Activated effector memory CD4-positive, alpha-beta T cell treated with anti-CD3 and anti-CD28 coated beads, Interleukin-2, amount 50 U/mL, for 16 hours (primary cell): ENCODE results near the gene ARHGEF19.
"Not testable (repeated sequence)": the region's sequence is repeated elsewhere in the genome, so short reads cannot be mapped to it uniquely, and the experiment has no call there.

Experiments
- DNase-seq: peaks from one replicate; pipeline ENCODE4 v3.0.0-alpha.2; 2020

Gene ARHGEF19

DNA sequence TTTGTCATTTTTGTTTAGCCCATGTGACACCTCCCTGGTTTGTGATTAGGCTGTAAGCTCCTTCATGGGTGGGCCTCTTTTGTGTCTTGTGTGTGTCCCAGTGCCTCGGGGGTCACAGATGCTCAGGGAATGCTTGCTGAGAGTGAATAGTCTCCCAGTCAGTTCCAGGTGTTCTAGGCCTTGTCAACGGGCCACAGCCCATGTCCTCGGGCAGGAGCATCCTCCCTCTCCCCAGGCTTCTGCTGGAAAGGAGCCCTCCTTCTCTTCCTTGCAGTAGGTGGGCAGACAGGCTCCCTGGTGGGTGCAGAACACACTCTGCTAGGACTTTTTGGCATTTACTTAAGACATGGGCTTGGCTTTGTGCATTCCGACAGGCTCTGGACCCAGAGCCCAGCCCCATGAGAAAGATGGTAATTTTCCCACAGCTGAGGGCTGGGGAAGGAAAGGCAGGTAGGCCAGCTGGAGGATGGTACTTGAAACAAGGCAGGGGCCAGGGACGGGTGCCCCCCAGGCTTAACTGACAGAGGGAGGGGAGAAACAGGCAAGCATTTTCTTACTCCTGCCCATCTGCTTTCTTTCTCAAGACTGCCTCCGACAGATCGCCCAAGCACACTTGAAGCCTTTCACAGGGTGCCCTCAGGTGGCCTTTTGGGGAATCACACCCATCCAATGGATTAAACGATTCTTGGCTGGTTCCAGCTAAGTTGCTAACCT, 31.6 kb upstream of the ARHGEF19 start:
- DNase-seq = peak; percentile 90

DNA sequence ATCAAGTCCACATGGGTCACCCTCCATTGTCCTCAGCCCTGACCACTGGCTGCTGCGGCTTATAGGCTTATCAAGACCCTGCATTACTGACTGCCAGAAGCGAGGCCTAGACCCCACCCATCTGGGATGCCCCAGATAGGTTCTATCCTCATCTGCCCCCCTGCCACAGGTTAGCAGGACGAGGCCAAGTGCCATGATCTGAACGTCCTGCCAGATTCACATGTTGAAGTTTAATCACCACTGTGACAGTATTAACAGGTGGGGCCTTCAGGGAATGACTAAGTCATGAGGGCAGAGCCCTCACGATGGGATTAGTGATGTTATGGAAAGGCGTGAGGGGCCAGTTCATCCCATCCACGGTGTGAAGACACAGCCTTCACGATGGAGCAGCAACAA, 30.8 kb upstream of the ARHGEF19 start:
- DNase-seq = no peak

DNA sequence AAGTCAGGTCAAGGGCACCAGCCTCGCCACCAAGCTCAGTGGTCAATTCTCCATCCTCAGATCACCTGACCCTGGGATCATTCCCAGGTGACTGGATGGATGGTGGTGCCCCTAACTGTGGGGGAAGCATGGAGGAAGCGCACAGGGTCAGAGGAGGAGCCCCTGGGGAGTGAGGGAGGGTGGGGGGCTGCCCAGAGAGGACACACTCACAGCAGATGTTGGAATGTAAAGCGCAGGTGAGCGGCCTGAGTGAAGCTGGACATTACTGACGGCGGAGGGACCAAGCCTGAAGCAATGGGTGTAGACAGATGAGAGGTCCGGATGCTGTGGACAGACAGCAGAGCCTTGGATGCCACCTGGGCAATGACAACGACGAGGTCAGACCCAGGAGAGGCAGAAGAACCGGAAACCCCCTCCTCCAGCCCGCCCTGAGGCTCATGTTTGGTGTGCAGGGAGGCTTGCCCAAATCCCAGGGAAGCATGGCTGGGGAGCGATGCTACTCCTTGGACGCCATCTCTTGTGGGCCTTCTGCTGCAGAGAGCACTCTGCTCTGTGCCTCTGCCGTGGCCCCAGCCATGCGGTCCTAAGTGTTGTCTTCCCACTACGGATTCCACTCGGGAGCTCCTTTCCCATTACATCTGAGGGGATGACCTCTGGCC, 30.2 kb upstream of the ARHGEF19 start:
- peak; percentile 56 for DNase-seq

DNA sequence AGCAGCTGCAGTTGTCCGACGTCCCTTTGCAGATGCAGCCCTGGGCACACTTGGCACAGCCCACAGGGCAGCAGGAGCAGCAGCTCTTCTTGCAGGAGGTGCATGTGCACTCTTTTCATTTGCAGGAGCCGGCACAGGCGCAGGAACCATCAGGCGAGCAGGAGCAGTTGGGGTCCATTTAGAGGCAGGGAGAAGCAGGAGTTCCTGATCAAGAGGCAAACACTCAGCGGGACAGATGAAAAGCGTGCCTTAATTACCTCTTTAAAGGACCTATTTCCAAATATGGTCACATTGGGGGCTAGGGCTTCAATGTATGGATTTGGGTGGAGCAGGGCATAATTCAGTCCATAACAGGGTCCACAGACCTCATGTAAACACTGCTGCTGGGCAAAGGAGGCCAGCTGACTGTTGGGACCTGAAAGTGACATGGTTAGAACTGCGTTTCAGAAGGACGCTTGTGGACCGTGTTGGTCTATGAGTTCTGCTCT, 28.8 kb upstream of the ARHGEF19 start:
- DNase-seq = peak; percentile 50

DNA sequence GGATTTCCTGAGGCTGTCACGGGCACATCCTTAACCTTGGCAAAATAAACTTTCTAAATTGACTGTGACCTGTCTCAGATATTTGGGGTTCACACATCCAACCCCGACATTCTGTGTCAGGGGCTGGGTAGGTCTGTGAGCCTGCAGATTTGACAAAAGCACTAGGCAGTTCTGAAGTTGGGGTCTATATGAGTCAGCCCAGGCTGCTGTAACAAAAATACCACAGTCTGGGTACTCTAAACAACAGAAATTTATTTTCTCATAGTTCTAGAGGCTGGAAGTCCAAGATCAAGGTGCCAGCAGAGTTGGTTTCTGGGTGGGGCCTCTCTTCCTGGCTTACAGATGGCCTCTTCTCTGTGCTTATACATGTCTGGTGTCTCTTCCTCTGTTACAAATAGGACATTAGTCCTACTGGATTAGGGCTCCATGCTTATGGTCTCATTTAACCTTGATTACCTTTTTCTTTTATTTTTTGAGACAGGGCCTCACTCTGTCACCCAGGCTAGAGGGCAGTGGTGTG, 27.6 kb upstream of the ARHGEF19 start:
- DNase-seq = no peak

DNA sequence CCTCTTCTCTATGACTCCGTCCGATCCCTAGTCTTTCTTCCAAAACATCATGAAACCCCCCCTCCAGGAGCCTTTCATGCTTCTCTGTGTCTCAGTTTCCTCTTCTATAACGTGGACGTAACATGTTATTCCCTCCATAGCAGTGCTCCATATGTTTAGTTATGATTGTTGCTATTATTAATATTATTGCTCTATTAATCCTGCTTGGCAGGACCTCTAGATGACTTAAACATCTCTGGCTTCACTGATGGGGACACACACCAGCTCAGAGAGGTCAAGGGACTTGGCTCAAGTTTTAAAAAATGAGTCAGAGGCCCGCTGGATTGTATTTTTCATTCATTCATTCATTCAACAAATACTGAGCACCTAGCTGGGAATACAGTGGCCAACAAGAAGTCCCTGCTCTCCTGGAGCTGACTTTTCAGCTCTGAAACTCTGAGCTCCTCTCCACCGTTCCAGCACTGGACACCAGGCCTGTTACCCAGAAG, 24.9 kb upstream of the ARHGEF19 start:
- DNase-seq = no peak

DNA sequence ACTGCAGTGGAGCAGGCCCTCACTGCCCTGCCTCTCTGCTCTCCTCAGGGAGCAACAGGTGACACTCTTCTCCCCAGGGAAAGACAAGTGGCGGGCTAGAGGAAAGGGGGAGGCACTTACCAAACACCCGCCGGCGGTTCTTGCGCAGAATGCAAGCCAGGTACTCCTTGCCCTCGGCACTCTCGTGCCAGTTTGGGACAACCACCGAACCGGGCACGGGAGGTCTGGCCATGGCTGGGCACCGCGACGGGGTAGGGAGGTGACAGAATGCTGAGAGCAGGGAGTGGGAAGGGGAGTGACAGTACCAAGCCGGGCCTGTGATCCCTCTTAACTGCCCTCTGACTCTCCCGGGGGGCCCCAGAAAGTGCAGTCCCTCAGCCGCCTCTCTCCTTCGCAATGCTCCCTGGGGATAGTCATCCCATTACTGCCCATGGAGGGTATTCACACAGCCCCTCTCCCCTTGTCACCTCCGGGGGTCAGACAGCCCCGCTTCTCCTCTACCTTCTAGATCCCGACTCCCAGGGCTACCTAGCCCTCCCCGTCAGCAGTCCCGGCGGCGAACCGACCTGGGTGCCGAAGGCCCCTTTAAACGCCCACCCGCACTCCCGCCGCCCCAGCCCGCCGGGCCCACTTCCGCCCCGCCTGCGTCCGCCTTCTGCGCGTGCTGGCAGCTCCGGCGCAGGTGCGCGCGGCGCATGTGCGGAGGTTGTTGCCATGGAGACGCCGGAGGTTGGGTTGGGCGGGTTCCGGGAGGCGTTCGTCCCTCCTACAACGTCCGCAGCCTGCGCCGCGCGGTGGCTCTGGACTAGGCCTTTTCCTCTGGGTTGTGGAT, 24.3 kb upstream of the ARHGEF19 start, which contains the start of gene CPLANE2:
TSS of gene CPLANE2 (minus strand) at position 673 of the 832 bp plus-strand sequence. CDS start at position 232, 441 bp downstream.
- DNase-seq = peak; percentile 99

DNA sequence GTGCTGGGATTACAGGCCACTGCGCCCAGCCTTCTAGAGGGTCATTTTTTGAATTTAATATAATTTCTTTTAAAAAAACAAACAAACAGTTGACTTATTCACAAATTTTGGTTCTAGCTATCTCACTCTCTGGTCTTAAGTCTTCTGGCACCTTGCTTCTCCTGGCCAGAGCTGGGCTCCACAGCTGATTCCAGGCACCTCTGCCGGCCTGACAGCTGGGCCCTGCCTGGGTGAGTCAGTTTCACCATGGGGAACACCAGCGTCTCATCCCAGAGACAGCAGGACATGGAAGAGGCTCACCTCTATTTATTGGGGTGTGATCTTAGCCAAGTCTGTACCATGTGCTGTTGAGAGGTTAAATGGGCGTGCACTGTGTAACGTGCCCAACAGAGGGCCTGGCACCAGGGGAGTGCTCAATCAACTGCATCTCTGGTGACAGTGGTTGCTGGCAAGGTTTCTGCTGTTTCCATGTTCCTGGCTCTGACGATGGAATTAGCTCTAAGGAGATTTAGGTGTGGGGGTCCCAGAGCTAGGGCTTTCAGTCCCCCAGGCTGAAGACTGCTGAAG, 23.6 kb upstream of the ARHGEF19 start:
- DNase-seq = peak; percentile 84

DNA sequence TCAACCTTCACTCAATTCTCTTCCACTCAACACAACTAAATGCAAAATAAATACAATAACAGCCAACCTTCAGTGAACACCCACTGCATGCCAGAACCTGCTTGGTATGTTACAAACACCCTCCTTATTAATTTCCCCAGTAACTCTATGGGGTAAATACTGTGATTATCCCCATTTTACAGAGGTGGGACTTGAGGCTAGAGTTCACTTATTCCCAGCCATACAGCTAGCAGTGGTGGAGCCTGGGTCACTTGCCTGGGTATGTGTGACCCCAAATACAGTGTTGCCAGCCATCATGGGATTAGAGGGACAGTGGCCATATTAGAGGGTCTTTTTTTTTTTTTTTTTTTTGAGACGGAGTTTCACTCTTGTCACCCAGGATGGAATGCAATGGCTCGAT, 22.9 kb upstream of the ARHGEF19 start:
- no peak for DNase-seq

DNA sequence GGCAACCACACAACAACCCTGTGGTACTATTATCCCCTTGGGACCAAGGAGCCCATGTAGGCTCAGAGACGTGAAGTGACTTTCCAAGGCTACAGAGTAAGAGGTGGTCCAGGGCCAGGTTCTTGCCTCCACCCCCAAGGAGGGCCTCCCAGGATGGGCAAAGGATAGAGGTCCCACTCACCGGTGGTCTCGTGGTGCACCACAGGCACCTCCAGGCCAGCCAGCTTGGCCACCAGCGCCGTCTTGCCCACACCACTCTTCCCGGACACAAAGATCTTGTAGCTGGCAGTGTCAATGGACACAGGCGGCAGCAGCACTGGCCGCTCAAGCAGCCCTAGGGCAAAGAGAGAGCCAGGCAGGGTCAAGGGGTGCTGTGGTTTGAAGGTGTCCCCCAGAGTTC, 21.0 kb upstream of the ARHGEF19 start:
- DNase-seq = no peak

DNA sequence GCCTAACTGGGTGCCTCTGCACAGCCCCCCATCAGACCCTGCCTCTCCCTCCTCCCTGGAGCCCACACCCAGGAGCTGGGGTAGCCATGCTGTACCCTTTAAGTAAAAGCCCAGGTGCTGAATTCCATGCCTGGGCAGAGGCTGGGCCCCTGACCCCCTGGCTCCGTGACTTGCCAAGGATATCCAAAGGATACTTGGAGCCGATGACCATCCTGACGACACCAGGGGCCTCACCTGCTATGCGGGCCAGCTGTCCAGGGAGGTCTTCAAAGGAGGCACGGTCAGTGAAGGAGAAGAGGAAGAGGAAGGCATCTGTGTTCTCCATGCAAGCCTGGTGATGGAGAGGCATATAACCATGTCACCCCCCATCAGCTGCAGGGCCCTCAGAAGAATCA, 19.9 kb upstream of the ARHGEF19 start:
- DNase-seq = no peak

DNA sequence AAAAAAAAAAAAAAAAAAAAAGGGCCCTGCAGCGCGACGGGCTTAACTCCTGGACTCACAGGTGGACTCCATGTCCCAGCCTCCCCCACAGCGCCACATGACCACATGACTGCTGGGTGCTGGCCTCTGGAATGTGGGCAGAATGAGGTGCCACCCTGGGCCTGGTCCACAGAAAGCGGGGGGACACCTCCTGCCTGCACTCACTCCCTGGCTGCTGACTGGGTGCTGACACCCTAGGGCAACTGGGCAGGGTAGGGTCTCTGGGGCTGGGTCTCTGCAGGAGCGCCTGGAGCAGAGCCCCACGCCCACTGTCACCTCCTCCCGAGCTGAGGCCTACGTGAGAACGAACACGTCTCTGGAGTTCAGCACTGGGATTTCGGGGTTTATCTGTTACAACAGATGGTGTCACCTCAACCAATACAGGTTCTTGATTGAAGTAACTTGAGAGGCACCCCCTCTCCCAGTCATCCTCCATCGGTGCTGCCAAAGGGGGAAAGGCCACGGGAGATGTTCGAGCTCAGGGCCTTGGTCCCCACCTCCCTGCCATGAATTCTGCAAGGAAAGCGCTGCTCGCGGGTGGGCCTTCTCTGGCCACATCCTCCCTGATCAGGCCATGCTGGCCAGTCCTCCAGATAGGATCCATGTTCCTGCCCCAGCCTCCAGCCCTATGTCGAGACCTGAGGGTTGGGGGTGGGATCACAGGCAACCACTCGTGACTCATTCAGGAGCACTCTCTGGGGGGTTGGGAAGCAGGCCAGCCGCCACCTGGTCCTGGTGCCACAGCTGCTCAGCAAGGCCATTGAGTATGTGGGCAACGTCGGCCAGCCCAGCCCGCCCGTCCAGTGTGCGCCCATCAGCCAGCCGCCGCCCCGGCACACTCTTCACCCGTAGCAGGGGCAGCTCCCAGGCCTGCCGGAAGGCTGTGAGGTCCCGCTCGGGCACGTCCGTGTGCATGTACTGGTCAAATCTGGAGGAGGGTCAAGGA, 19.2 kb upstream of the ARHGEF19 start:
- DNase-seq = no peak

DNA sequence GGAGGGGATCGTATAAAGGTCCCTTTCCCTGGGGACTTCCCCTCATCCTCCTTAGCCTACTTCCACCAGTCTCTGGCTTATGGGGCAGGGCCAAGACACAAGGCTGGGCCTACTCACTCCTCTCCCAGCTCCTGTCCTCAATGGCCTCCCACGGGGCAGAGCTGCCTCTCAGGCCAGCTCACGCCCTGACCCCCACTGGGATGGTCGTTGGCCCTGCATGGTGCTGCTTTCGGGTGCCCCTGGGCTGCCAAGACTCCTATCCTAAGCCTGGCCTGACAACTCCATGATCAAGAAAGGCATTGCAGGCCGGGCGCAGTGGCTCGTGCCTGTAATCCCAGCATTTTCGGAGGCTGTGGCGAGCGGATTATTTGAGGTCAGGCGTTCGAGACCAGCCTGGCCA, 18.3 kb upstream of the ARHGEF19 start:
- DNase-seq = no peak

DNA sequence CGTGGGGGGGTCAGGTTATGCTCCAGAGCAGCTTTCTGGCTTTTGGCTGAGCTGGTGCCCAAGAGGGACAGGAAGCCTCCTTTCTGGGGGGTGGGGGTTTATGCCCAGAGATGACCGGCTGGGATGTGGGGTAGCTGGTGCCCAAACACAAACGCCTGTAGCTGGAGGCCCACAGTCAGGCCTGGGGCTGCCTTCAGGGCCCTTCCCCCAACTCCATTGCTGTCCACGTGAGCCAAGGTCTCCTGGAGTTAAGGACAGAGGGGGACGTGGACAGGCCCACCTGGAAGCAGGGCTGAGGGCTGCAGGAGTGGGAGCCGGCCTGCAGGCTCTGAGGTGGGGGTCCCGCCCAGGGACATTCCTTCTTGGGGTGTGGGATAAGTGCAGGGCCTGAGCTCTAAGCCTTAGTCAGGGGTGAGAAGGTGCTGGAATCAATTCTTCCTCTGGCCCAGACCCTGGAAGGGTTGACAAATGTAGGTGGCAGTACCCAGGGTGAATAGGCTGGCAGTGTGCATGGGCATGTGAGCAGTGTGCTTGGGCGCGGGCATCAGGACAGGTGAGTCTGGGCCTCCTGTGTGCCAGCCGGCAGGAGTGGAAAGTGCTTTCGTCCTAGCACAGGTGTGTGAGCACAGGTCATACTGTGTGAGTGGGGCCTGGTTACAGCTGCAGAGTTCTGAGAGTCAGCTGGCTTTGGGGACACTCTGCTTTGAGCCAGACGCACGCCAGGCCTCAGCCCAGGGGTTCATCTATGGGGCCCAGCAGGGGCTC, 17.7 kb upstream of the ARHGEF19 start:
- DNase-seq = no peak

DNA sequence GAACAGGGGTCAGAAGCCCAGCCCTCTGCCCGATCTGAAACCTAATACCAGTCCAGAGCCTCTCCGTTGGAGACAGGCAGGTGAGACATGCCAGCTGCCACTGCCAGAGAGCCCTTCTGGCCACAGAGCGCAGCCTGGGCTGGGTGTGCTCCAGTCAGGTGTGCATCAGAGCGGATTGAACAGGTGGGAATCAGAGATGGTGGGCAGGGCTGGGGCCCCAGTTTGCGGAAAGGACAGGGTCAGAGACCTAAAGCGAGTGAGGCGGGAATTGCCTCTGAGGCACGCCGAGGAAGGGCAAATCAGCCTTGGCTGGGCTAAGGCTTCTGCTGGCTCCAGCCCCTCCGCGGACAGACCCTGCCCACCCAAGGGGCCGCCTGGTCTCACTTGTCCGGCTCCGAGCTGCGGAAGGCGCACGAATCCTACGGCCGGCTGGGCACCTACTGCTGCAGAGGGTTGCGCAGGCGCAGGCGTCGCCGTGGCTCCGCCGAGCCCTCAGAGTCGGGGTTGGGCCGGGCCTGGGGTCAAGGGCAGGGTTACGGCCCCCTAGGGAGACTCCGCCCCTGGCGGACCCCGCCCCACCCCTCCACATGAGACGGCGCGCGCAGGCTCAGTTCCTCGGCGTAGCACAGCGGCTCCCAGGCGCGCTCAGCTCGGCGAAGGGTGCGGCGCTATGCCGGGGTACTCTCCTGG, 14.2 kb upstream of the ARHGEF19 start:
- no peak for DNase-seq

DNA sequence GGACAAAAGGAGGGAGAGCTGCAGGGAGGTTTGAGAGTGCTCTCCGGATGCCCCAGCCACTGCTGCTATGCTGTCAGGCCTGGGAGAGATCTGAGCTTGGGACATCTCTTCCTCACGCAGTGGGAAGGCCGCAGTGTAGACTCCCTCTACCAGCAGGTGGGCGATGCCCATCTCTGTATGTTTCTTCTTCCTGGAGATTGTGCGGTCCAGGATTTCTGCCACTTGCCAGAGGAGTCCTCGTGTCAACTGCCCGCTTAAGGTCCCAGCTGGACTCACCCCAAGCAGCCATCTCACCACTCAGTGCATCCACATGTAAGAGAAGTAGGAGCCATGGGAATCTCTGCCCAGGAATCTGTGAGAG, 13.7 kb upstream of the ARHGEF19 start:
- no peak for DNase-seq

DNA sequence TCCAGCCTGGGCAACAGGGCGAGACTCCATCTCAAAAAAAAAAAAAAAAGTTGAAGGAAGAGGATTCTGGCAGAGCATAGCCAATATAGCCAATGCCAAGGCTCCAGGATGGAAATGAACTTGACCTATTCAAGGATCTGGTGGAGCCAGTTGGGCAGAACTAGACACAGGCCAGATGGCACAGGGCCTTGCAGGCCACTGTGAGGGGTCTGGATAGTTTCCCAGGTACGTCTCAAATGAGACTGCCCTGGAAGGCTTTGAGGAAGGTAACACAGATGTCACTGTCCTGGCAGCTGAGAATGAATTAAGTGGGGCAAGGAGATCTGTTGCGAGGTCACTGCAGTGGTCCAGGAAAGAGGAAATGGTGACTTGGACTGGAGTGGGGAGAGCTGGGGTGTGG, 12.0 kb upstream of the ARHGEF19 start:
- DNase-seq = no peak

DNA sequence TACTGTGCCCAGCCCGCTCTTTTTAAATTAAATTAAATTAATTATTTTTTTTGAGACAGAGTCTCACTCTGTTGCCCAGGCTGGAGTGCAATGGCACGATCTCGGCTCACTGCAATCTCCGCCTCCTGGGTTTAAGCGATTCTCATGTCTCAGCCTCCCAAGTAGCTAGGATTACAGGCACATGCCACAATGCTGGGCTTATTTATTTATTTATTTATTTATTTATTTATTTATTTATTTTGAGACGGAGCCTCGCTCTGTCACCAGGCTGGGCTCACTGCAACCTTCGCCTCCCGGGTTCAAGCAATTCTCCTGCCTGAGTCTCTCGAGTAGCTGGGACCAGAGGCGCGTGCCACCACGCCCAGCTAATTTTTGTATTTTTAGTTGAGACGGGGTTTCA, 10.3 kb upstream of the ARHGEF19 start:
- not testable (repeated sequence) for DNase-seq

DNA sequence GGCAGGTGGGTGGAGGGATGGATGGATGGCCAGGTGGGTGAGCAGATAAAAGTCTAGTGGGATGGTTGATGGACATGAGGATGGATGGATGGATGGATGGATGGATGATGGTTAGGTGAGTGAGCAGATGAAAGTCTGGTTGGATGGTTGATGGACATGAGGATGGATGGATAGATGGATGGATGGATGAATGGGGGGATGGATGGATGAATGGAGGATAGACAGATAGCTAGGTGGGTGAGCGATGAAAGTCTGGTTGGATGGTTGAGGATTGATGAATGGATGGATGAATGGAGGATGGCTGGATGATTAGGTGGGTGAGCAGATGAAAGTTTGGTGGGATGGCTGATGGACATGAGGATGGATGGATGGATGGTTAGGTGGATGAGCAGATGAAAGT, 9.0 kb upstream of the ARHGEF19 start:
- DNase-seq = no peak

DNA sequence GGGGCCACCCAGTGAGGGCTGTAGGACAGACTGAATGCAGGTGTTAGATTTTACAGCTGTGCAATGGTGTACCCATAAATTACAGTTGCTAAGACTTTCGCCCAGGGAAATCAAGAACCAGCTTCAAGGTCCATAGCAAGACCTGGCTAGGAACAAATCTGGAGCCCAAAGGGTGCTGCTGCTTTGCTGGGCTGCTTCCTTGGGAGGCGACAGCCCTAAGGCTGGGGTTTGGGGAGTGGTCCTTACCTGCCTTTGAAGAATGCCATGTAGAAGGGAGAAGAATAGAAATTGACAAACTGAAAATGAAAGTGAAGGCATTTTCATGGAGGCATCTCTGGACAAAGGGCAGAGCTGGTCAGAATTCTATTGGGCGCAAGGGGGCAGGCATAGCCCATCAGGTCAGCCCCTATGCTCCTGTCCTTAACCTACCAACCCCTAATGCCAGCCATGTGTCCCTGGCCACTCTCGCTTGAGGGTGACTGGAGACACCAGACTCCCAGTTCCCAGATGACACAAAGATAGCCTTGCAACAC, 7.6 kb upstream of the ARHGEF19 start:
- no peak for DNase-seq
